BE2C (cell line): Measurements from ENCODE around the gene TUBD1.

Experiments used
- DNase-seq: peaks from one replicate; pipeline ENCODE4 v3.0.0-alpha.2; 2020
- H3K27me3 ChIP-seq: fragments of 250-450 bp; sonication (Bioruptor Pico); 2 replicates; pipeline ENCODE4 v1.5.1; 2020; ENCODE audit warnings: mild to moderate bottlenecking
- H3K36me3 ChIP-seq: fragments of 250-450 bp; sonication (Bioruptor Pico); 2 replicates; pipeline ENCODE4 v1.5.1; 2020; ENCODE audit warnings: mild to moderate bottlenecking
- H3K4me1 ChIP-seq: fragments of 250-450 bp; sonication (Bioruptor Pico); 2 replicates; pipeline ENCODE4 v1.5.1; 2020
- H3K4me3 ChIP-seq: 2 replicates; pipeline ENCODE4 v1.5.1; 2011; ENCODE audit warnings: low read depth, low read length
- H3K9me3 ChIP-seq: fragments of 250-450 bp; sonication (Bioruptor Pico); 2 replicates; pipeline ENCODE4 v1.5.1; 2020
- TF ChIP-seq, protein P1 (sequence below): IDR thresholded peaks from 2 replicates; pipeline ENCODE4 v1.5.1; 2012; ENCODE audit warnings: mild to moderate bottlenecking, low read depth, low read length

The TUBD1 gene

DNA sequence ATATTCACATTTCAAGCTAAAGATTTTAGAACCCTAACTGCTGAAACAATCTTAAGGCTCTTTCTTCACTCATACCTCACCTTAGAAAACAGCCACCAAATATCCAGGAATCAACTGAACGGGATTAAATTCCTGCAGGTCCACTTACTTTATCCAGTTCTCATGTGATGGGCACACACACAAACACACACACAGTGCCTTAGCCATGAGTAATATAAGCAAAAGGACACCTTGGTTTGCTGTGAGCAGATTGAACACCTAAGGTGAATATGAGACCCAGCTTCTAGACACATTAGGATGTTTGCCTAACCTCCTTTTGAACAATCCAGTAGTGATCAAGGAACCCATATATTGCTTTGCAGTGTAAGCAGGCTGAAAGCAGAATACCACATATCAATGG lies 81.5 kb downstream of the TUBD1 start:
- H3K27me3 ChIP-seq, result no peaks in the 10 kb centered on the region
- TF ChIP-seq, protein P1, sequence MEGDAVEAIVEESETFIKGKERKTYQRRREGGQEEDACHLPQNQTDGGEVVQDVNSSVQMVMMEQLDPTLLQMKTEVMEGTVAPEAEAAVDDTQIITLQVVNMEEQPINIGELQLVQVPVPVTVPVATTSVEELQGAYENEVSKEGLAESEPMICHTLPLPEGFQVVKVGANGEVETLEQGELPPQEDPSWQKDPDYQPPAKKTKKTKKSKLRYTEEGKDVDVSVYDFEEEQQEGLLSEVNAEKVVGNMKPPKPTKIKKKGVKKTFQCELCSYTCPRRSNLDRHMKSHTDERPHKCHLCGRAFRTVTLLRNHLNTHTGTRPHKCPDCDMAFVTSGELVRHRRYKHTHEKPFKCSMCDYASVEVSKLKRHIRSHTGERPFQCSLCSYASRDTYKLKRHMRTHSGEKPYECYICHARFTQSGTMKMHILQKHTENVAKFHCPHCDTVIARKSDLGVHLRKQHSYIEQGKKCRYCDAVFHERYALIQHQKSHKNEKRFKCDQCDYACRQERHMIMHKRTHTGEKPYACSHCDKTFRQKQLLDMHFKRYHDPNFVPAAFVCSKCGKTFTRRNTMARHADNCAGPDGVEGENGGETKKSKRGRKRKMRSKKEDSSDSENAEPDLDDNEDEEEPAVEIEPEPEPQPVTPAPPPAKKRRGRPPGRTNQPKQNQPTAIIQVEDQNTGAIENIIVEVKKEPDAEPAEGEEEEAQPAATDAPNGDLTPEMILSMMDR, result no peak
- no peaks in the 10 kb centered on the region for H3K4me1 ChIP-seq
- no peaks in the 10 kb centered on the region for H3K9me3 ChIP-seq
- peaks cover 6% of the 10 kb centered on the region for H3K36me3 ChIP-seq
- no peak overlapping the region for H3K4me3 ChIP-seq
- no peak for DNase-seq

DNA sequence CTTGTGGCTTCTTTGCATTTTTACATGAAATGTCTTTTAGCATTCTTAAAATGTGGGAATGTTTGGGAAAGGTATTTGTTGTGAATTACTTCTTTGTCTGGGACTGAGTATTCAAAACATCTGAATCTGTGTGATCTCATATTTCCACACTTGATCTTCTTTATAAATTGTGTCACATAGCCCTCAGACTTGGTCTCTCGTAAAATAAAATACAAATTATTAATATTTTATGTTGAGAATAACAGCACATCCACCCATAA lies 81.9 kb downstream of the TUBD1 start:
- no peaks in the 10 kb centered on the region for H3K4me1 ChIP-seq

More for the DNA sequence above, 81.9 kb downstream of the TUBD1 start:
- H3K9me3 ChIP-seq, result no peaks in the 10 kb centered on the region
- peaks cover 6% of the 10 kb centered on the region for H3K36me3 ChIP-seq
- H3K27me3 ChIP-seq, result no peaks in the 10 kb centered on the region
- H3K4me3 ChIP-seq, result no peak overlapping the region
- TF ChIP-seq, protein P1, result no peak
- DNase-seq, result no peak
